GM19324 (cell line): ENCODE data around the gene DNAJC4.

Source experiments
- ATAC-seq: cut with Tn5 transposase; IDR thresholded peaks from one replicate; pipeline ENCODE4 v1.9.1; 2021; ENCODE audit warnings: mild to moderate bottlenecking, moderate library complexity; ENCODE audit not compliant: unreplicated experiment, low FRiP score

DNAJC4 gene

DNA sequence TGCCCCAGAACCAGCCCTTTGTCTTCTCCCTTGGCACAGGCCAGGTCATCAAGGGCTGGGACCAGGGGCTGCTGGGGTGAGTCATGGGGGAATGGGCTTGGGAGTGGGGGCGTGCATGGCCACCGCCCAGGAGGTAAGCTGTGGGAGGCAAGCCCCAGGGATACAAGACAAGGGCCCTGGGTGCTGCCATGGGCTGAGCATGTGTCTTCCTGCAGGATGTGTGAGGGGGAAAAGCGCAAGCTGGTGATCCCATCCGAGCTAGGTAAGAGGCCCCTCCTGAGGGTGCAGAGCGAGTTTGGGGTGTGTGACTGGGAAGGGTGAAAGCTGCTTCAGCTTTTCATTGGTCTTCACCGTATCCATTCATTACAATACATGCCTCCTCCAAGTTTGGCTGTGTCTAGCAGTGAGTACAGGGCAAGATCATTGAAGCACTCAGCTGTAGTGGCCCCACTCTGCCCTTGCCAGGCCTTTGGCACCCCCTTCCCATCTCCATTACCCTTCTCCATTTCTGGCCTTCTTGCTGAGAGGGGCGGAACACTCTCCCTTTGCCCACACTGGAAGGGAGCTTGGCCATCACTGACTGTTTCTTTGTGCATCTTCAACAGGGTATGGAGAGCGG, 13.0 kb downstream of the DNAJC4 start:
- no peak for ATAC-seq

GRCh38 chr11:64244107-64244506, 13.8 kb downstream of the DNAJC4 start:
- no peak for ATAC-seq

DNA sequence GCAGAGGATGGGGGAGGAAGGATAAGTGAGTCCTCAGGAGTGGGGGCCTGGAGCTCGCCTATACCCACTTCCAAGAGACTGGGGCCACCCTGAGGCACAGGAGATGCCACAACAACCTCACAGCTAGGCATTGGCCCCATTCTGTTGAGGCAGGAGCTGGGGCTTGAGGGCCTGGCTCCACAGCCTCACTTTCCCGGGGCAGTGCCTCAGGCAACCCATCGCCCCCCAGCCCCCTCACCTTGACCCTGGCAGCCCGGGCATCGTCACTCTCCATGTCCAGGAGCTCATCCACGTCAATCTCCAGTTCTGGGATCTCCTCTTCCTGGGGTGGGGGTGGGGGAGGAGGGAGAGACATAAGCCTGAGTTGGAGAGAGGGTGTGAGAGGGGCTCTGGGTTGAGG, 14.6 kb downstream of the DNAJC4 start:
- ATAC-seq: no peak

DNA sequence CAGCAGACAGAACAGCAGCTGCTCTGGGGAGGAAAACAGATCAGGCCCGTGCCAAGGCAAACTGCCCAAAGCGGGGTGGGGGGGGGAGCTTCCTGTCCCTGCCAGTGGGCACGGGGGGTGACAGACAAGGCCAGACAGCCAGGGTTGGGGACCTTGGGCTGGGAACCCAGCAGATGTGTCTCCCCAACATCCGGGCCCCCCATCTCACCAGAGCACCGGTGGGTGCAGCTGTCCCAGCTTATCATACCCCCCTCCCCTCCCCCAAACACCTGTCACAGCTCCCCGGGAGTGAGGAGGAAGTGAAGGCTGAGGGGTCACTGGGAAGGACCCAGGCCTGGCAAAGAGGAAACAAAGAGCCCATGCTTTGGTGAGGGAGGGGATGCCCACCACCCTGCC, 15.1 kb downstream of the DNAJC4 start:
- ATAC-seq: no peak

- no peak for ATAC-seq
These were observed 15.7 kb downstream of the DNAJC4 start for GRCh38 chr11:64245797-64246620.

- ATAC-seq: peak; percentile 16
These were observed 16.2 kb downstream of the DNAJC4 start for GRCh38 chr11:64246621-64246870.

DNA sequence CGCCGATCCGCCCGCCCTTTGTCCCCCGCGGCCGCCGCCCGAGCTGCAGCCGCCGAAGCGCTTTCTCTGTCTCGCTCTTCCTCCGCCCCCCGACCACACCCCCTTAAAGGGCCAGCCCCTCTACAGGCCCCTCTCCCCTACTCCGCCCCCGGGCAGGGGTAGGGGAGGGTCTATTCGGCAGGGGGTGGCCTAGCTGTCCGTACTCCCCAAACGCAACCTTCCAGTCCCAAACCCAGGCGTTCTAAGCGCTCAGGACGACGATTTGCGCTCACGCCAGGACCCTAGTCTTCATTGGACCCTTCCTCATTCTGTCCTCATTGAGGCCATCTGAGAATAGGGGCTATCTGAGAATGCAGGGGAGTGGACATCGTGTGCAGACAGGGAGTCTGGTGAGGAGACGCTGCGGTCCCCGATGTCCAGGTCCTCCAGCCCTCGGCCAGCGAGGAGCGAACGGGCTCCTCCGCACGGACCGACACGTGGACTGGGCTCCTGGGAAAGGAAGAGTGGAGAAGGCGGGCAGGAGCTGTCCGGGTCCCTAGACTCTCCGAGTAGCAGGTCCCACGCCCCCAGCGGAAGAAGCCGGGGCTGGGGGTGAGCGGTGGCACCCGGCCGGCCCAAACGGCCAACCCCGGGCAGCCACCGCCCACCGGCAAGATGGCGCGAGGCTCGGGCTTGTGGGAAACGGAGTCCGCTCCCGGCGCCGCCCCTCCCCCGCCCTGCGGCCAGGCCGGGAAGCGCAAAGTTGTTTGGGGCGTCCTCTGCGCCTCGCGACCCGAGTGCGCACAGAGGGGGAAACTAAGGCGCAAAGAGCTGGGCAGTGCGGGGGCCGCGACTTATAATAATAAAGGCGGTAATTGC, 16.8 kb downstream of the DNAJC4 start, which contains the start of gene PPP1R14B:
TSS of gene PPP1R14B (minus strand) at position 73 of the 858 bp plus-strand sequence. CDS start 270 bp downstream, outside the sequence.
- ATAC-seq: peak; percentile 37

DNA sequence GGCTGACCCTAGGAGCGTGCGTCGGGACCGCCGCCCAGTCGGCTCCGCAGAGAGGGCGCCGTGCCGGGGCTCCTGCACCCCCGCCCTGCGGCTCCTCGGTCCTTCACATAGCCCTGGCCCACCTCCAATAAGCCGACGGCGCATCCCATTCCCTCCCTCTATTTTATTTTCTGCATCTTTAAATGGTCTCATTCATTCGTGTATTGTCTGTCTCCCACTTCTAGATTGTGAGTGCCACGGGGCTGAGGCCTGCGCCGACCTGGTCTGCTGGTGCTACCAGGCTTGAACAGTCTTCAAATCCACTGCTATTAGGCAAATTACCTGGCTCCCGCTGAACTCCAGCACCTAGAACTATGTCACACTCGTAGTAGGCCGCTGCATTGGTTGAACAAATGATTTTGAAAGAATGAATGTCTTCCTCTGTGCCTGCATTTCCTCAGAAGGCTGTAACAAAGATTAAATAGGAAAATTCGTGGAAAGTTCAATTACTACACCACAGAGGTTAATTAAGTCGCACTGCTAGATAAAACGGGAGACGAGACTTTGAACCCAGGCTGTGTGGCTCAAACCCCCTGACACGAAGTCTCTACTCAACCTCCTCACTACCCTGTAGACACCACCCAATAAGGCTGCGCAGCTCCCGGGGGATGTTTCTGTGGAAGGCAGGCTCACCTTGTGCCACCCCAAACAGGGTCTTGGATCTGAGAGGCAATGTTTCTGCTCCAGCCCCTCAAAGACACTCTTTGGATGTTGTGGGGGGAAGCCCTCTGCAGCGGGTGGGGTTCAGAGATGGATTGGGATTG, 17.6 kb downstream of the DNAJC4 start:
- no peak for ATAC-seq

DNA sequence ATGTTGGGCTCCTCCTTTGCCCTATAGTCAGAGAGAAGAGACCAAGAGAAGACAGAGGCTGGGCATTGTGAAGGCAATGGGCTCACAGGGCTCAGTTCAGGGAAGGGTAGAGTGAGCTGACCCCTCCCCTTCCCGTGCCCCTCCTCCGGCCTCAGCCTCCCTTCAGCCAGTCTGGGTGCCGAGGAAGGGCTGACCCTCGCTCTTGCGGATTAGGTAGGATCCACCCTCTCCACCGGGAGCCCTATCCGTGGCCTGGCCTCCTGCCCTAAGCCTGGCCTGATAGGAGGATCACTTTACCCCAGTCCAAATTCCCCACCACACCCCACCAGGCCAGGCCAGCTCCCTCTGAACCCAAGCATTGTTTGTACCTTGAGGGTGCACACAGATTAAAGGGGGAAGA, 18.2 kb downstream of the DNAJC4 start:
- no peak for ATAC-seq

GRCh38 chr11:64249038-64249437, 18.7 kb downstream of the DNAJC4 start:
- no peak for ATAC-seq

DNA sequence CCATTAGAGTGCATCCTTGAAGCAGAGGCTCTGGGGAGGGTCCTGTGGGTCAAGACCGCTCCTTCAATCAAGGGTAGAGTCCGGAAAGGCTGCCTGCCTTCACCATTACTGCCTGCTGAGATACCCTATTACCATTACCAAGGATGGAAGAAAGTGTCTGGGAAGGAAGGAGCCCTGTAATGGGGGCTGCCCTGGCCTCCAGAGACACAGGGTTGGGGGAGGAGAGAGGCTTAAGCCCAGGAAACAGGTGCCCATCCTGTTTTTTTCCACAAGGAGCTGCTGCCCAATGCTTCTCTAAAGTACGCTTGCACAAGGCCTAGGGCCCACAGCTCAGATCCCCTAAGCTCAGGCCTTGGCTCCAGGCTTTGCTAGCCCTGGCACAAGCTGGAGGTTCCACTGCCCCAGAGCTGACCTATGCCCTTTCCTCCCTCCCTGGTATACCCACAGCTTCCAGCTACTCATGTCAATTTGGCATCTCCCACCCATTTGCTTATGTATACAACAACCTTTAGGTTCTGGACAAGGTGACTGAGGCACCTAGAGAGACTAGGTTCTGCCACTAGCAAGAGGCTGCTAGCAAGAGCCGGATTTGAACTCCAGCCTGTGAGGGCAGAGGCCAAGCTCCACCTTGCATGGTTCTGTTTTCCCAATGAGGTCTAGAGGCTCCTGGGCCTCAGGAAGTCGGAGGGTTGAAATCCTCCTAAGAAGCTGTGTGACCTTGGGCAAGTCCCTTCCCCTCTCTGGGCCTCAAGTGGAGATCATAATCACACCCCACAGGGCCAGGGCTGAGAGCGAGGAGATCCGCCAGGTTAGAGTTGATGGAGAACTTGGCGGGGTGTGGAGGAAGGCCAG, 19.4 kb downstream of the DNAJC4 start:
- ATAC-seq: no peak

GRCh38 chr11:64250415-64251015, 20.2 kb downstream of the DNAJC4 start:
- no peak for ATAC-seq

- ATAC-seq: peak; percentile 34
These were observed 20.8 kb downstream of the DNAJC4 start, which contains the start of gene PLCB3 for GRCh38 chr11:64251016-64251752. Gene PLCB3, plus strand, starts transcription at chr11:64251530. Its CDS starts 120 bp downstream, at chr11:64251650.

- ATAC-seq: no peak
These were observed 21.3 kb downstream of the DNAJC4 start for GRCh38 chr11:64251753-64252002.

GRCh38 chr11:64252003-64252872, 21.9 kb downstream of the DNAJC4 start:
- ATAC-seq: no peak

- no peak for ATAC-seq
These were observed 22.7 kb downstream of the DNAJC4 start for GRCh38 chr11:64253043-64253442.

- ATAC-seq: no peak
These were observed 23.1 kb downstream of the DNAJC4 start for GRCh38 chr11:64253481-64253880.

DNA sequence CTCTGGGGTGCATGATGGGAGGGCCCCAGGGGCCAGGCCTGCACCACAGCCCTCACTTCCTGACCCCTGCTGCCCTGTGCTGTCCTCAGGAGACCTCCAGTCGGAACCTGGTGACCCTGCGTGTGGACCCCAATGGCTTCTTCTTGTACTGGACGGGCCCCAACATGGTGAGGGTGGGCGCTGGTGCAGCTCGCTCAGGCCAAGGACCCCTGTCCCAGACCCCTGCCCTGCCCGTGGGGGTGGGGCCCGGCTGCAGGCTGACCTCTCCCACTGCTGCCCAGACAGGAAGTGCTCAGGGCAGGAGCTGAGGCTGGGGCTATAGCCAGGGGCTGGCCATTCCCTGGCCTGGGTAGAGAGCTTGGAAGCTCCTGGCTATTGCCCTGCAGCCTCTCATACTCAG, 24.0 kb downstream of the DNAJC4 start:
- no peak for ATAC-seq
